Testis (tissue), 3 donors: Measurements from ENCODE around the gene AIDA. TPM values are rescaled to one million over a fixed set of nuclear protein-coding genes. Genes with fewer than 3 reads are reported as not detected.
"Not testable (repeated sequence)": the region's sequence is repeated elsewhere in the genome, so short reads cannot be mapped to it uniquely, and the experiment has no call there.

ENCODE experiments used
- DNase-seq: peaks from one replicate; pipeline ENCODE4 v3.0.0-alpha.2; 2019
- H3K27ac ChIP-seq, 2 donors: fragments of 200-600 bp; sonication (generic); one replicate each; pipeline ENCODE4 v1.5.1; 2019
- H3K27me3 ChIP-seq: fragments of 200-600 bp; sonication (generic); one replicate; pipeline ENCODE4 v1.5.1; 2019
- H3K36me3 ChIP-seq: fragments of 200-600 bp; sonication (generic); one replicate; pipeline ENCODE4 v1.5.1; 2017; ENCODE audit warnings: low read depth; ENCODE audit errors: missing control alignments
- H3K4me1 ChIP-seq: fragments of 200-600 bp; sonication (generic); one replicate; pipeline ENCODE4 v1.5.1; 2019
- H3K4me3 ChIP-seq, 2 donors: fragments of 200-600 bp; sonication (generic); one replicate each; pipeline ENCODE4 v1.5.1; 2017 to 2019
- H3K9me3 ChIP-seq: fragments of 200-600 bp; sonication (generic); one replicate; pipeline ENCODE4 v1.5.1; 2017
- POLR2A ChIP-seq: fragments of 450-650 bp; IDR thresholded peaks from one replicate; pipeline ENCODE4 v1.6.1; 2017; ENCODE audit warnings: antibody characterized with exemption, mild to moderate bottlenecking, moderate library complexity
- WGBS, 2 donors: methylation state at CpG; one replicate each; pipeline ENCODE4 v1.1.5; 2018; 5-methylcytosine and 5-hydroxymethylcytosine counted together
- intact Hi-C: fragments of 100-400 bp; cut with DNase I; formaldehyde crosslinking; loops from one replicate; pipeline ENCODE4 v1.15.1; 2023; ENCODE audit warnings: low total_unique reads
- polyA plus RNA-seq: library from polyadenylated mRNA; stranded (reverse); fragments of 350-450 nt; fragmentation: Illumina TruSeq; extraction: RNeasy Lipid Tissue Mini Kit (QIAGEN cat#74804); gene quantifications from one replicate; pipeline ENCODE4 v1.2.3, GENCODE V29; 2014; ENCODE audit warnings: low read depth, low replicate concordance; ENCODE audit not compliant: insufficient read depth
- total RNA-seq, 2 donors: library from RNA; depleted of rRNA; stranded (reverse); fragments of >200 nt; gene quantifications; one replicate each; pipeline ENCODE4 v1.2.3, GENCODE V29; 2016
- TF ChIP-seq, protein P1 (sequence below), 3 experiments: fragments of 450-650 bp in 2 of 3; fragments of 200-600 bp in 1 of 3; sonication (generic) in 1 of 3; IDR thresholded peaks; one replicate each; pipeline ENCODE4 v1.5.1; 2016 to 2019; ENCODE audit warnings: antibody characterized with exemption in 3 of 3, mild to moderate bottlenecking in 2 of 3, moderate library complexity in 1 of 3

AIDA gene
- total and polyA plus RNA-seq, 3 donors from 2014 or later = 66.8 to 83.5 (median 73.1) TPM

DNA sequence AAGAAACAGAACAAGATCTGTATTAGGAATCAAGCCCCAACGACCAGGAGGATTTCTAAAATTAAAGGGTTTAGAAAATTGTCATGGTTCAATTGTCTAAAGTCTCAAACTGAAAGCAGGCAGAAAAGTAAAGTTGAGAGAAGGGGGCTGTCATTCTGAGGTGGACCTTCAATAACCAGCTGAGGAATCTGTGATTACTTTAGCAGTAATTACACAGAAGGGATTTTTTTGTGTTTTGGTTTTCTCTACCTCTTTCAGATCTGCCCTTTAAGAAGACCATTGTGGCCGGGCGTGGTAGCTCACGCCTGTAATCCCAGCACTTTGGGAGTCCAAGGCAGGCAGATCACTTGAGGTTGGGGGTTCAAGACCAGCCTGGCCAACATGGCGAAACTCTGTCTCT is 17.4 kb downstream of the AIDA start:
- TF ChIP-seq, protein P1, sequence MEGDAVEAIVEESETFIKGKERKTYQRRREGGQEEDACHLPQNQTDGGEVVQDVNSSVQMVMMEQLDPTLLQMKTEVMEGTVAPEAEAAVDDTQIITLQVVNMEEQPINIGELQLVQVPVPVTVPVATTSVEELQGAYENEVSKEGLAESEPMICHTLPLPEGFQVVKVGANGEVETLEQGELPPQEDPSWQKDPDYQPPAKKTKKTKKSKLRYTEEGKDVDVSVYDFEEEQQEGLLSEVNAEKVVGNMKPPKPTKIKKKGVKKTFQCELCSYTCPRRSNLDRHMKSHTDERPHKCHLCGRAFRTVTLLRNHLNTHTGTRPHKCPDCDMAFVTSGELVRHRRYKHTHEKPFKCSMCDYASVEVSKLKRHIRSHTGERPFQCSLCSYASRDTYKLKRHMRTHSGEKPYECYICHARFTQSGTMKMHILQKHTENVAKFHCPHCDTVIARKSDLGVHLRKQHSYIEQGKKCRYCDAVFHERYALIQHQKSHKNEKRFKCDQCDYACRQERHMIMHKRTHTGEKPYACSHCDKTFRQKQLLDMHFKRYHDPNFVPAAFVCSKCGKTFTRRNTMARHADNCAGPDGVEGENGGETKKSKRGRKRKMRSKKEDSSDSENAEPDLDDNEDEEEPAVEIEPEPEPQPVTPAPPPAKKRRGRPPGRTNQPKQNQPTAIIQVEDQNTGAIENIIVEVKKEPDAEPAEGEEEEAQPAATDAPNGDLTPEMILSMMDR (IDR thresholded peaks at IDR 0.05) = no peak
- TF ChIP-seq POLR2A = no peak
- 85 to 93% methylated on average over 5 of the region's 5 CpGs for WGBS, 2 donors
- Histone ChIP-seq H3K9me3 (no peaks in the 10 kb centered on the region), H3K36me3 (no peaks in the 10 kb centered on the region), H3K27me3 (no peaks in the 10 kb centered on the region), H3K27ac (no peak overlapping the region), H3K4me1 (peaks cover 3% of the 10 kb centered on the region), H3K4me3 (no peak overlapping the region)
- DNase-seq = no peak
- intact Hi-C loops = no loop called here

- H3K9me3 ChIP-seq = no peaks in the 10 kb centered on the region
- no peaks in the 10 kb centered on the region for H3K27me3 ChIP-seq
- intact Hi-C loops = no loop called here
- 95 to 100% methylated on average over 1 of the region's 1 CpG for WGBS, 2 donors
- H3K4me3 ChIP-seq = no peak overlapping the region
- H3K4me1 ChIP-seq = peaks cover 3% of the 10 kb centered on the region
- no peak for DNase-seq
- peak overlapping the region in 1 of 2 donors; percentile 40 for H3K27ac ChIP-seq
- no peaks in the 10 kb centered on the region for H3K36me3 ChIP-seq
- TF ChIP-seq POLR2A = no peak
- TF ChIP-seq, protein P1 (IDR thresholded peaks at IDR 0.05) = no peak
These were observed 21.3 kb downstream of the AIDA start for GRCh38 chr1:222691016-222691415.

DNA sequence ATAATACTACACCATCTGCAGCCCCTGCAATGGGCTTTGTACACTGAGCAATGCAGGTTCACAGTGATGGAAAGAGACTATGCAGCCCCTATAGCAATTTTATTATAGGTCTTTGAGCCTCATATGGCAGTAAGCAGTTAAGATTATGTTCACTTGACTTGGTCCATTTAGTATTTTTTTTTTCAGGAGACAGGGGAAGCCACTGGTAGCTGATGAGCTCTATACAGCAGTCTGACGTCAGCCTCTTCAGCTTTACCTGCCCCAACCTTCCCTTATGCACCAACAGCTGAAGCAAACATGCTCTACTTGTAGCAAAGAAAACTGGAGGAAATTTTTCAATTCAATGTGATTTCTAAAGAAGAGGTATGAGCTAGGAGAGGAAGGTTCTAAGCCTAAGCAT is 32.2 kb downstream of the AIDA start:
- no peaks in the 10 kb centered on the region for H3K9me3 ChIP-seq
- 86% methylated on average over 1 of the region's 1 CpG for WGBS, 2 donors
- TF ChIP-seq, protein P1 (IDR thresholded peaks at IDR 0.05) = no peak
- no peak for TF ChIP-seq POLR2A
- intact Hi-C loops = no loop called here
- H3K27ac ChIP-seq = no peak overlapping the region
- DNase-seq = no peak
- no peak overlapping the region for H3K4me3 ChIP-seq
- H3K4me1 ChIP-seq = no peaks in the 10 kb centered on the region
- H3K27me3 ChIP-seq = no peaks in the 10 kb centered on the region
- no peaks in the 10 kb centered on the region for H3K36me3 ChIP-seq

DNA sequence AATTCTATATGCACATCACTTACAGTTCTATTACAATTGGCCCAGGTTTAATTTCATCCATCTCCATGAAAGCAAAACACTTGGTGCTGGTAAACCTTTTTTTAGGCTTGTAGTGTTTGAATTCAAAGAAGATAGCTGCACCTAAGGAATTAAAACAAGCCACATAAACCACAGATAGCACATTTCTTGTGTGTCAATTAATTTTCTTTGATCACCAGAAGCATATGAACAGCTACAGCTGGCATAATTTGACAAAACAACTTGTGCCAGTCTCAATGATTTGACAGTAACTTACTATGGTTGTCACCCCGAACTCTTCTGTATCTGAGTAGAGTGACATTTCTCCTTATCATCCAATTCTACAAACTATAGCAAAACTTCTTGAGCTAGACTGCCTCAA is 42.2 kb downstream of the AIDA start:
- 92 to 94% methylated on average over 1 of the region's 1 CpG for WGBS, 2 donors
- H3K4me1 ChIP-seq = no peaks in the 10 kb centered on the region
- H3K4me3 ChIP-seq = no peak overlapping the region
- no peaks in the 10 kb centered on the region for H3K36me3 ChIP-seq
- DNase-seq = no peak
- H3K27me3 ChIP-seq = no peaks in the 10 kb centered on the region
- H3K9me3 ChIP-seq = no peaks in the 10 kb centered on the region
- intact Hi-C loops = no loop called here
- TF ChIP-seq, protein P1 (IDR thresholded peaks at IDR 0.05) = no peak
- TF ChIP-seq POLR2A = no peak
- H3K27ac ChIP-seq = no peak overlapping the region

DNA sequence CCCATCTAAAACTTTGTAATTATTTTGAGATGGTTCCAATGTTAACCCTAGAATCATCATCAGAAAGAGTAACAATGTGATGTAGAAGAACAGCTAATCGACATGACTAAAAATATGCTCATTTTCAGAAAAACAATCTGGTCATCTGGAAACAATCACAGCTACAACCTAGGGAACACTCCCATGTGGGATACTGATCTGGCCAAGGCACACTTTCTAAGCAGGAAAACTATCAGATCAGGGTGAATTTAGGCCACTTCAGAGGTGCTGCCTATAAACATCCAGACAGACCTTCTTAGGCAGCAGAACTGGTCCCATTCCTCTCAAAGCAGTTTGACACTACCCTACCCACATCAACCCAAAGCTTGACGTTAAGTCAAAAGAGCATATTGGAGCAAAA is 43.2 kb downstream of the AIDA start:
- H3K27me3 ChIP-seq, H3K4me1 ChIP-seq, H3K27ac ChIP-seq, H3K36me3 ChIP-seq, H3K9me3 ChIP-seq, H3K4me3 ChIP-seq, intact Hi-C loops, DNase-seq: not testable (repeated sequence)
- 100% methylated on average over 1 of the region's 2 CpGs; no CpG with 5 or more reads in 1 of the 2 donors for WGBS, 2 donors

- H3K9me3 ChIP-seq, H3K4me1 ChIP-seq, H3K4me3 ChIP-seq, intact Hi-C loops, H3K36me3 ChIP-seq, H3K27ac ChIP-seq, DNase-seq, H3K27me3 ChIP-seq: not testable (repeated sequence)
- WGBS, 2 donors = 100% methylated on average over 2 of the region's 4 CpGs; no CpG with 5 or more reads in 1 of the 2 donors
These were observed 44.1 kb downstream of the AIDA start for GRCh38 chr1:222668184-222668583.
